Parathyroid adenoma (tissue), 2 donors: ENCODE data around the gene MDGA2.

Source experiments
- H2AFZ ChIP-seq: fragments of 300-600 bp; sonication (generic); one replicate; pipeline ENCODE4 v1.7.0; 2017; ENCODE audit warnings: antibody characterized with exemption, mild to moderate bottlenecking
- H3K27ac ChIP-seq: fragments of 300-600 bp; sonication (generic); one replicate; pipeline ENCODE4 v1.7.0; 2017
- H3K27me3 ChIP-seq: fragments of 300-600 bp; sonication (generic); one replicate; pipeline ENCODE4 v1.7.0; 2017; ENCODE audit warnings: low read length; ENCODE audit not compliant: control insufficient read depth, insufficient read depth
- H3K36me3 ChIP-seq: fragments of 300-600 bp; sonication (generic); one replicate; pipeline ENCODE4 v1.7.0; 2017; ENCODE audit warnings: low read length; ENCODE audit not compliant: control insufficient read depth, insufficient read depth
- H3K4me1 ChIP-seq: fragments of 300-600 bp; sonication (generic); one replicate; pipeline ENCODE4 v1.7.0; 2017; ENCODE audit warnings: control low read depth
- H3K4me2 ChIP-seq: fragments of 300-600 bp; sonication (generic); one replicate; pipeline ENCODE4 v1.7.0; 2017; ENCODE audit warnings: low read length
- H3K4me3 ChIP-seq: fragments of 300-600 bp; sonication (generic); one replicate; pipeline ENCODE4 v1.7.0; 2017; ENCODE audit warnings: low read depth, low read length
- H3K79me2 ChIP-seq: fragments of 300-600 bp; sonication (generic); one replicate; pipeline ENCODE4 v1.7.0; 2017; ENCODE audit warnings: control low read depth
- H3K9ac ChIP-seq: fragments of 300-600 bp; sonication (generic); one replicate; pipeline ENCODE4 v1.7.0; 2017; ENCODE audit warnings: mild to moderate bottlenecking
- H3K9me3 ChIP-seq: fragments of 300-600 bp; sonication (generic); one replicate; pipeline ENCODE4 v1.7.0; 2017; ENCODE audit warnings: low read length; ENCODE audit not compliant: control insufficient read depth
- TF ChIP-seq, protein P1 (sequence below): fragments of 300-600 bp; sonication (generic); IDR thresholded peaks from one replicate; pipeline ENCODE4 v1.7.0; 2017; ENCODE audit warnings: antibody characterized with exemption, mild to moderate bottlenecking
- donor health status: primary hyperparathyroidism.

MDGA2 gene

DNA sequence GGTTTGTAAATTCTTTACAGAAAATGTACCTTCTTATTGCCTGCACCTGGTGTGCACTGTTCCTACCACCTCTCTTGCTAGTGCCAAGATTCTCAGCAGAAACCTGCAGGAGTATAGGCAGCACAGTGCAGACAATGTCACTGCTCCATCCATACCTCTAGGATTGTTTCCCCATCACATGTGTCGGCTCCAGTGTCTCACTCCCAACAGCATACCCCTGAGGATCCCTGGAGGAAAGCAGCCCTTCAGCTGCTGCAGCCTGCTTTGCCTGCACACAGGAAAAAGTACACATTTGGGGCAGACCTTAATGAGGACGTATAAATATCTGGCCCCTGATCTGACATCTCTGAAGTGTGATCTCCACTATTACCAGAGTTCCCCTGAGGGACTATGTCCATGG lies 235.5 kb downstream of the MDGA2 start:
- TF ChIP-seq, protein P1, sequence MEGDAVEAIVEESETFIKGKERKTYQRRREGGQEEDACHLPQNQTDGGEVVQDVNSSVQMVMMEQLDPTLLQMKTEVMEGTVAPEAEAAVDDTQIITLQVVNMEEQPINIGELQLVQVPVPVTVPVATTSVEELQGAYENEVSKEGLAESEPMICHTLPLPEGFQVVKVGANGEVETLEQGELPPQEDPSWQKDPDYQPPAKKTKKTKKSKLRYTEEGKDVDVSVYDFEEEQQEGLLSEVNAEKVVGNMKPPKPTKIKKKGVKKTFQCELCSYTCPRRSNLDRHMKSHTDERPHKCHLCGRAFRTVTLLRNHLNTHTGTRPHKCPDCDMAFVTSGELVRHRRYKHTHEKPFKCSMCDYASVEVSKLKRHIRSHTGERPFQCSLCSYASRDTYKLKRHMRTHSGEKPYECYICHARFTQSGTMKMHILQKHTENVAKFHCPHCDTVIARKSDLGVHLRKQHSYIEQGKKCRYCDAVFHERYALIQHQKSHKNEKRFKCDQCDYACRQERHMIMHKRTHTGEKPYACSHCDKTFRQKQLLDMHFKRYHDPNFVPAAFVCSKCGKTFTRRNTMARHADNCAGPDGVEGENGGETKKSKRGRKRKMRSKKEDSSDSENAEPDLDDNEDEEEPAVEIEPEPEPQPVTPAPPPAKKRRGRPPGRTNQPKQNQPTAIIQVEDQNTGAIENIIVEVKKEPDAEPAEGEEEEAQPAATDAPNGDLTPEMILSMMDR: no peak

DNA sequence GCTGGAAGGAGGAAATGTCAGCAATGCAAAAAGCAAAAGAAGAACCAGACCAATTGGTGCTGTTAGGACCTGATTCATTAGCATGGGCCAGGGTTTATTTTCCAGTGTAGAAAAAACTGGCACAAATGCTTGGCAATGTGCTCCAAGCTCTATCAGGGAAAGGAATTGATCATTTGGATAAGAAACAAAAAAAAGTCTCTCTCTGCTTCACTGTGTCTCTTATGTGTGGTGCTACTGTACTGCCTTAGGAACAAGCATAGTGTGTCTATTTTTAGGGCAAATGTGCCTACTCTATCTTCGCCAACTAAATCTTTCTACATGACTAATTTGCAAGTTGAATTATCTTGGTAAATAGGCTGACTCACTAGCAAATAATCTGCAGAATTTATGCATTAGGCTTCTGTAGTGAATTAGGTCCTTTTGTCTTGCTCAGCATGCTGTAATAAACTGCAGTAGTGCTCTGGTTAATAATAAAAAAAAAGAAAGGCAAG lies 236.7 kb downstream of the MDGA2 start:
- Histone ChIP-seq H2AFZ (no peak overlapping the region), H3K9me3 (no peaks in the 10 kb centered on the region), H3K27ac (no peak overlapping the region), H3K36me3 (no peaks in the 10 kb centered on the region), H3K79me2 (no peaks in the 10 kb centered on the region), H3K9ac (no peak overlapping the region), H3K4me1 (no peaks in the 10 kb centered on the region), H3K4me2 (no peak overlapping the region), H3K27me3 (no peaks in the 10 kb centered on the region), H3K4me3 (no peak overlapping the region)
- TF ChIP-seq, protein P1: no peak

More for the DNA sequence above, 235.5 kb downstream of the MDGA2 start:
- Histone ChIP-seq H3K9me3 (no peaks in the 10 kb centered on the region), H3K4me1 (no peaks in the 10 kb centered on the region), H3K4me3 (no peak overlapping the region), H3K9ac (no peak overlapping the region), H3K27ac (no peak overlapping the region), H3K79me2 (no peaks in the 10 kb centered on the region), H3K4me2 (no peak overlapping the region), H2AFZ (no peak overlapping the region), H3K36me3 (no peaks in the 10 kb centered on the region), H3K27me3 (no peaks in the 10 kb centered on the region)

DNA sequence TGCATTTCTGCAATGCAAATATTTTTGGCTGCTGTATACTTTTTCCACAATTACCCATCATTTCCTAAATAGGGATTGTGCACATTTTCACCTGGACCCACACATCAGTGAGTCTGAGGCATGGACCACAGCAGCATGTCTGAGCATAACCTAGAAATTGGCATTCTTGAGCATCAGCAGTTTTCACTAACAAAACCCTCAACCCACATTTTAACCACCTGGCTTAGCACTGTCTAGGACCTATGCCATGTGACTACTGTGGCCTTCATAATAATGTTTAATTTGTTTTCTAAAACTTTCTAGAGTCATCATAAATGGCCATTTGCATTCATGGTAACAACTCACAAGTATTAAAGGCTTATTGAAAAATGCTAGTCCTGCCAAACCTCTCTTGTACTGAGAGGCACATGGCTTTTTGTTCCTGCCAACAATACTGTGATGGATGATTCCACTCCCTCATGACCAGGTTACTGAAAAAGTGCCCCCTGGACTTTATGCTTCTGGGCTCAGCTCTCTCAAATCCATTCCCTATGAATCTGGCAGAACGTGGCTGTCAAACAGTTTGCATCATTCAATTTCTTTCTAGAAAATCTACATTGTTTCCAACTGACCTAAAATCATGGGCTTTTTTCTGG lies 240.0 kb downstream of the MDGA2 start:
- Histone ChIP-seq H3K4me2 (no peak overlapping the region), H3K9ac (no peak overlapping the region), H2AFZ (no peak overlapping the region), H3K27ac (no peak overlapping the region), H3K36me3 (no peaks in the 10 kb centered on the region), H3K27me3 (no peaks in the 10 kb centered on the region), H3K4me1 (no peaks in the 10 kb centered on the region), H3K9me3 (no peaks in the 10 kb centered on the region), H3K79me2 (no peaks in the 10 kb centered on the region), H3K4me3 (no peak overlapping the region)
- TF ChIP-seq, protein P1: no peak

DNA sequence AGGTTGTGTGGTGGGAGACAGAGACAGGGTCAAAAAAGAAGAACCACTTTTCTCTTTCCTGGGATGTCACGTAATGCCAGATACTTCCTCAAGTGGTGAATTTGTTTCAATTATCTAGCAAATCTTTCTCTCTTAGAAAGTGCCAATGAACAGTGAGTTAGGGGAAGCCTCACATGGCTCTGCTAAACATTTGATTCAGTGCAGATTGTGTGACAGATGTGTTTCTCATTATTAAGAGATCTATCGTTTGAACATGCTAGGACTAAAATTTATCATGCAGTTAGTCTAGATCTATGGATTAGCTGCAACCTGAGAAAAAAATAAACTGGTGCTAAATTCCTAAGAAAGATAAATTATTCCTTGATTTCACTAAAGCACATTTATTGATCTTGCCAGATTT lies 247.8 kb downstream of the MDGA2 start:
- Histone ChIP-seq H3K4me3 (no peak overlapping the region), H3K9ac (no peak overlapping the region)
- TF ChIP-seq, protein P1: no peak

DNA sequence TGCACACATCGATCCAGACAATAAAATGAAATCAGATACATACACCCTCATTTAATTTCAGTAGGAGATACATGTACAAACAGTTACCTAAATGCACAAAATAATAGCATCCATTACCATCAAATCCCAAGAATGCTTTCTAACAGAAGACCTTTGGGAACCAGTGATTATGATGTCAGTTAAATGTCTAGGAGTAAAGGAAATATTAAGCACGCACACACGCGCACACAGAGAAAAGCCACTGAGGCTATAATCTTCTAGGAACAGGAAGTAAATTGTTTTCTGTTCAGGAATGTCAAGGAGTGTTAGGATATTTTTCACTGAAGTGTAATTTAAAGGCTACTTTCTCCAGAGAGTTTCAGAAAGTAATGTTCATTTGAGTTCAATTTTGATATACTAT lies 250.1 kb downstream of the MDGA2 start:
- Histone ChIP-seq H2AFZ (no peak overlapping the region), H3K9ac (no peak overlapping the region), H3K4me3 (no peak overlapping the region), H3K27me3 (no peaks in the 10 kb centered on the region), H3K36me3 (no peaks in the 10 kb centered on the region), H3K4me2 (no peak overlapping the region), H3K4me1 (no peaks in the 10 kb centered on the region), H3K27ac (no peak overlapping the region), H3K9me3 (no peaks in the 10 kb centered on the region), H3K79me2 (no peaks in the 10 kb centered on the region)
- TF ChIP-seq, protein P1: no peak

More for the DNA sequence above, 247.8 kb downstream of the MDGA2 start:
- H3K4me1 ChIP-seq: no peaks in the 10 kb centered on the region
- no peak overlapping the region for H3K27ac ChIP-seq
- no peaks in the 10 kb centered on the region for H3K79me2 ChIP-seq
- no peaks in the 10 kb centered on the region for H3K27me3 ChIP-seq
- no peak overlapping the region for H3K4me2 ChIP-seq
- H3K36me3 ChIP-seq: no peaks in the 10 kb centered on the region
- no peaks in the 10 kb centered on the region for H3K9me3 ChIP-seq
- H2AFZ ChIP-seq: no peak overlapping the region
